ENCODE data around the gene NUP62.

DNA sequence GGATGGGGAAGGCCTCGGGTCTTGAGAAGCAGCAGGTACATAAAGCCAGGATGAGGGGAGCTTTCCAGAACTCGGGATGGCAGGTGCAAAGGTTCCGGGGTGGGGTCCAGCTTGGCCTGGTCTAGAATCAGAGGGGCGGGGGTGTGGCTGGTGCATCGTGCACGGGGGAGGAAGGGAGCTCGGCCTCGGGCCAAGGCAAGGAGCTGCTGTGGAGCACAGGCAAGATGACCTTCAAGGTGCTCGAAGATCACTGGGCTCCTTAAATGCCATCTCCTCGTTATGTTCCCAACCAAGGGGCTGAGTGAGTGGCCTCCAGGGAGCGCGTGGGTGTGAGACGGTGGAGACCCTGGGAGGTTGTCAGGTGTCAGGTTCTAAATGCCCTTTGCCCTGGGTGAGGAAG is 47.8 kb upstream of the NUP62 start:
- TF ChIP-seq POLR2A (IDR thresholded peaks at IDR 0.05), result no peak
- TF ChIP-seq, protein P1, sequence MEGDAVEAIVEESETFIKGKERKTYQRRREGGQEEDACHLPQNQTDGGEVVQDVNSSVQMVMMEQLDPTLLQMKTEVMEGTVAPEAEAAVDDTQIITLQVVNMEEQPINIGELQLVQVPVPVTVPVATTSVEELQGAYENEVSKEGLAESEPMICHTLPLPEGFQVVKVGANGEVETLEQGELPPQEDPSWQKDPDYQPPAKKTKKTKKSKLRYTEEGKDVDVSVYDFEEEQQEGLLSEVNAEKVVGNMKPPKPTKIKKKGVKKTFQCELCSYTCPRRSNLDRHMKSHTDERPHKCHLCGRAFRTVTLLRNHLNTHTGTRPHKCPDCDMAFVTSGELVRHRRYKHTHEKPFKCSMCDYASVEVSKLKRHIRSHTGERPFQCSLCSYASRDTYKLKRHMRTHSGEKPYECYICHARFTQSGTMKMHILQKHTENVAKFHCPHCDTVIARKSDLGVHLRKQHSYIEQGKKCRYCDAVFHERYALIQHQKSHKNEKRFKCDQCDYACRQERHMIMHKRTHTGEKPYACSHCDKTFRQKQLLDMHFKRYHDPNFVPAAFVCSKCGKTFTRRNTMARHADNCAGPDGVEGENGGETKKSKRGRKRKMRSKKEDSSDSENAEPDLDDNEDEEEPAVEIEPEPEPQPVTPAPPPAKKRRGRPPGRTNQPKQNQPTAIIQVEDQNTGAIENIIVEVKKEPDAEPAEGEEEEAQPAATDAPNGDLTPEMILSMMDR (IDR thresholded peaks at IDR 0.05), result no peak
